GM12878 (cell line): Measurements from ENCODE around the gene LRP10. TPM values are rescaled to one million over a fixed set of nuclear protein-coding genes. Genes with fewer than 3 reads are reported as not detected.

ENCODE experiments used
- CHD2 ChIP-seq: IDR thresholded peaks from 2 replicates; pipeline ENCODE4 v1.6.1; 2011; ENCODE audit warnings: low read depth, low read length, improper control_type of control experiment, borderline replicate concordance
- CHD4 ChIP-seq: fragments of 200-600 bp; sonication (generic); IDR thresholded peaks from 2 replicates; pipeline ENCODE4 v1.6.1; 2016; ENCODE audit warnings: mild to moderate bottlenecking
- EGR1 ChIP-seq, 2 experiments: IDR thresholded peaks; 1 replicate in 1 of 2; 2 replicates in 1 of 2; pipeline ENCODE4 v1.6.1; 2011 to 2012; ENCODE audit warnings: low read depth in 2 of 2, low read length in 2 of 2, borderline replicate concordance in 1 of 2, mild to moderate bottlenecking in 1 of 2, moderate library complexity in 1 of 2
- ETV6 ChIP-seq, 2 experiments: fragments of 450-650 bp in 1 of 2; IDR thresholded peaks in 1 of 2; conservative IDR thresholded peaks in 1 of 2; 2 replicates each; pipeline ENCODE4 v1.6.1; 2014; ENCODE audit warnings: antibody characterized with exemption in 1 of 2, borderline replicate concordance in 1 of 2, low read depth in 1 of 2, mild to moderate bottlenecking in 1 of 2, moderate library complexity in 1 of 2
- KDM1A ChIP-seq: fragments of 200-600 bp; sonication (generic); IDR thresholded peaks from 2 replicates; pipeline ENCODE4 v1.6.1; 2016; ENCODE audit warnings: borderline replicate concordance
- NR2C2 ChIP-seq: IDR thresholded peaks from 2 replicates; pipeline ENCODE4 v1.6.1; 2011; ENCODE audit warnings: borderline replicate concordance, low read depth; ENCODE audit not compliant: control insufficient read depth, insufficient read length
- TARDBP ChIP-seq: IDR thresholded peaks from 2 replicates; pipeline ENCODE4 v1.6.1; 2016; ENCODE audit warnings: borderline replicate concordance
- WRNIP1 ChIP-seq: IDR thresholded peaks from 2 replicates; pipeline ENCODE4 v1.6.1; 2011; ENCODE audit warnings: low read depth, low read length, improper control_type of control experiment, borderline replicate concordance
- ZNF217 ChIP-seq: fragments of 450-650 bp; IDR thresholded peaks from 2 replicates; pipeline ENCODE4 v1.6.1; 2017; ENCODE audit warnings: antibody characterized with exemption, mild to moderate bottlenecking
- polyA plus RNA-seq, 11 experiments: library from polyadenylated mRNA; depleted of rRNA in 4 of 11; unstranded in 6 of 11; stranded (reverse) in 5 of 11; fragments of >200 nt; fragmentation: Nextera tagmentation in 4 of 11; fragmentation: Illumina TruSeq in 1 of 11; extraction: Ambion mirVana in 4 of 11; extraction: Trizol in 1 of 11; gene quantifications; 1 replicate in 1 of 11; 2 replicates in 10 of 11; pipeline versions ENCODE4 v1.2.1 to v1.2.3, GENCODE V29; 2011 to 2016; ENCODE audit warnings: inconsistent platforms in 2 of 11, missing spikeins in 2 of 11, low read depth in 1 of 11
- total RNA-seq, 4 experiments: library from RNA; depleted of rRNA in 3 of 4; stranded (reverse); fragments of >200 nt in 3 of 4; fragmentation: Illumina TruSeq in 1 of 4; extraction: Trizol in 1 of 4; gene quantifications; 2 replicates each; pipeline versions ENCODE4 v1.2.1 to v1.2.3, GENCODE V29; 2013 to 2021
- TF ChIP-seq, protein P1 (sequence below): fragments of 450-650 bp; formaldehyde crosslinking; IDR thresholded peaks from 2 replicates; pipeline ENCODE4 v1.5.0; 2022; ENCODE audit warnings: mild to moderate bottlenecking, missing genetic modification characterization
- TF ChIP-seq, protein P2 (sequence below): fragments of 450-650 bp; IDR thresholded peaks from 2 replicates; pipeline ENCODE4 v1.6.1; 2017; ENCODE audit warnings: borderline replicate concordance
- TF ChIP-seq, protein P3 (sequence below): fragments of 450-650 bp; formaldehyde crosslinking; IDR thresholded peaks from 2 replicates; pipeline ENCODE4 v1.4.0; 2022; ENCODE audit warnings: mild to moderate bottlenecking, moderate library complexity
- TF ChIP-seq, protein P4 (sequence below): IDR thresholded peaks from 2 replicates; pipeline ENCODE4 v1.6.1; 2012; ENCODE audit warnings: low read depth, low read length, improper control_type of control experiment
- TF ChIP-seq, protein P5 (sequence below): fragments of 150-350 bp; IDR thresholded peaks from 2 replicates; pipeline ENCODE4 v1.6.1; 2016; ENCODE audit warnings: low read depth, low read length
- TF ChIP-seq, protein P6 (sequence below): IDR thresholded peaks from 2 replicates; pipeline ENCODE4 v1.6.1; 2011; ENCODE audit warnings: borderline replicate concordance, low read depth, mild to moderate bottlenecking, moderate library complexity, mixed read lengths, low read length; ENCODE audit not compliant: insufficient read depth; ENCODE audit errors: extremely low read length

LRP10 gene
- total and polyA plus RNA-seq, 10 of the 15 experiments (the other 5 are each of a cell fraction or from before 2014, with no cell fraction given) = 3.0 to 56.9 (median 20.9) TPM

DNA sequence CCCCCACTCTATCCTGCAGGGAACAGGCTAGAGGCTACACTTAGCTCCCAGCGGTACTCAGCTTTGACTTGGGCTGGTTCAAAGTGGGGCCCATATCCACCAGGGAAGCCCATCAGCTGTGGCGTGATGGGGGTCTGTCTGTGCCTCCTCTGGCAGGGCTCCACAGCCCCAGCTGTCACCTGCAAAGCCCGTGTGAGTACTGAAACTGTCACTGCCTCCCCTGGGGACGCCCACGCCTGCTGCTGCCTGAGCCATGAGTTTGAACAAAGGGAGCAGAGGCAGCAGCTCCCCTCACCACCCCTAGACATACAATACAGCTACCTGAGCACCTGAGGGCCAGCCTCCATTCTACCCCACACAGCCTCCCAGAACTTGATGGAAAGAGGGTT is 16.4 kb downstream of the LRP10 start (continued):
- TF ChIP-seq, protein P1, sequence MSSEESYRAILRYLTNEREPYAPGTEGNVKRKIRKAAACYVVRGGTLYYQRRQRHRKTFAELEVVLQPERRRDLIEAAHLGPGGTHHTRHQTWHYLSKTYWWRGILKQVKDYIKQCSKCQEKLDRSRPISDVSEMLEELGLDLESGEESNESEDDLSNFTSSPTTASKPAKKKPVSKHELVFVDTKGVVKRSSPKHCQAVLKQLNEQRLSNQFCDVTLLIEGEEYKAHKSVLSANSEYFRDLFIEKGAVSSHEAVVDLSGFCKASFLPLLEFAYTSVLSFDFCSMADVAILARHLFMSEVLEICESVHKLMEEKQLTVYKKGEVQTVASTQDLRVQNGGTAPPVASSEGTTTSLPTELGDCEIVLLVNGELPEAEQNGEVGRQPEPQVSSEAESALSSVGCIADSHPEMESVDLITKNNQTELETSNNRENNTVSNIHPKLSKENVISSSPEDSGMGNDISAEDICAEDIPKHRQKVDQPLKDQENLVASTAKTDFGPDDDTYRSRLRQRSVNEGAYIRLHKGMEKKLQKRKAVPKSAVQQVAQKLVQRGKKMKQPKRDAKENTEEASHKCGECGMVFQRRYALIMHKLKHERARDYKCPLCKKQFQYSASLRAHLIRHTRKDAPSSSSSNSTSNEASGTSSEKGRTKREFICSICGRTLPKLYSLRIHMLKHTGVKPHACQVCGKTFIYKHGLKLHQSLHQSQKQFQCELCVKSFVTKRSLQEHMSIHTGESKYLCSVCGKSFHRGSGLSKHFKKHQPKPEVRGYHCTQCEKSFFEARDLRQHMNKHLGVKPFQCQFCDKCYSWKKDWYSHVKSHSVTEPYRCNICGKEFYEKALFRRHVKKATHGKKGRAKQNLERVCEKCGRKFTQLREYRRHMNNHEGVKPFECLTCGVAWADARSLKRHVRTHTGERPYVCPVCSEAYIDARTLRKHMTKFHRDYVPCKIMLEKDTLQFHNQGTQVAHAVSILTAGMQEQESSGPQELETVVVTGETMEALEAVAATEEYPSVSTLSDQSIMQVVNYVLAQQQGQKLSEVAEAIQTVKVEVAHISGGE (CRISPR knock-in tag) = no peak
- TF ChIP-seq, protein P2, sequence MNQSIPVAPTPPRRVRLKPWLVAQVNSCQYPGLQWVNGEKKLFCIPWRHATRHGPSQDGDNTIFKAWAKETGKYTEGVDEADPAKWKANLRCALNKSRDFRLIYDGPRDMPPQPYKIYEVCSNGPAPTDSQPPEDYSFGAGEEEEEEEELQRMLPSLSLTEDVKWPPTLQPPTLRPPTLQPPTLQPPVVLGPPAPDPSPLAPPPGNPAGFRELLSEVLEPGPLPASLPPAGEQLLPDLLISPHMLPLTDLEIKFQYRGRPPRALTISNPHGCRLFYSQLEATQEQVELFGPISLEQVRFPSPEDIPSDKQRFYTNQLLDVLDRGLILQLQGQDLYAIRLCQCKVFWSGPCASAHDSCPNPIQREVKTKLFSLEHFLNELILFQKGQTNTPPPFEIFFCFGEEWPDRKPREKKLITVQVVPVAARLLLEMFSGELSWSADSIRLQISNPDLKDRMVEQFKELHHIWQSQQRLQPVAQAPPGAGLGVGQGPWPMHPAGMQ = no peak
- TF ChIP-seq KDM1A = no peak
- no peak for TF ChIP-seq CHD4
- TF ChIP-seq, protein P3, sequence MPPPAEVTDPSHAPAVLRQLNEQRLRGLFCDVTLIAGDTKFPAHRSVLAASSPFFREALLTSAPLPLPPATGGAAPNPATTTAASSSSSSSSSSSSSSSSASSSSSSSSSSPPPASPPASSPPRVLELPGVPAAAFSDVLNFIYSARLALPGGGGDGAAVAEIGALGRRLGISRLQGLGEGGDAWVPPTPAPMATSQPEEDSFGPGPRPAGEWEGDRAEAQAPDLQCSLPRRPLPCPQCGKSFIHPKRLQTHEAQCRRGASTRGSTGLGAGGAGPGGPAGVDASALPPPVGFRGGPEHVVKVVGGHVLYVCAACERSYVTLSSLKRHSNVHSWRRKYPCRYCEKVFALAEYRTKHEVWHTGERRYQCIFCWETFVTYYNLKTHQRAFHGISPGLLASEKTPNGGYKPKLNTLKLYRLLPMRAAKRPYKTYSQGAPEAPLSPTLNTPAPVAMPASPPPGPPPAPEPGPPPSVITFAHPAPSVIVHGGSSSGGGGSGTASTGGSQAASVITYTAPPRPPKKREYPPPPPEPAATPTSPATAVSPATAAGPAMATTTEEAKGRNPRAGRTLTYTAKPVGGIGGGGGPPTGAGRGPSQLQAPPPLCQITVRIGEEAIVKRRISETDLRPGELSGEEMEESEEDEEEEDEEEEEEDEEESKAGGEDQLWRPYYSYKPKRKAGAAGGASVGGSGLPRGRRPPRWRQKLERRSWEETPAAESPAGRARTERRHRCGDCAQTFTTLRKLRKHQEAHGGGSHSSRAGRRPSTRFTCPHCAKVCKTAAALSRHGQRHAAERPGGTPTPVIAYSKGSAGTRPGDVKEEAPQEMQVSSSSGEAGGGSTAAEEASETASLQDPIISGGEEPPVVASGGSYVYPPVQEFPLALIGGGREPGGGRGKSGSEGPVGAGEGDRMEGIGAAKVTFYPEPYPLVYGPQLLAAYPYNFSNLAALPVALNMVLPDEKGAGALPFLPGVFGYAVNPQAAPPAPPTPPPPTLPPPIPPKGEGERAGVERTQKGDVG = no peak
- peak; percentile 80 to 99 for TF ChIP-seq EGR1 (IDR thresholded peaks at IDR 0.05; ENCODE audit: borderline replicate concordance in 1 of 2, low read depth in 2 of 2, low read length in 2 of 2)
- peak in 1 of 2 experiments; percentile 18; a peak in 1 of 4 replicates for TF ChIP-seq ETV6 (conservative IDR thresholded peaks at IDR 0.05 in 1 of 2, IDR thresholded peaks at IDR 0.05 in 1 of 2; ENCODE audit: borderline replicate concordance in 1 of 2, low read depth in 1 of 2)
- 0 out of 2 replicates have a peak, but pooled peaks have one; percentile 16 for TF ChIP-seq CHD2
- TF ChIP-seq, protein P4, sequence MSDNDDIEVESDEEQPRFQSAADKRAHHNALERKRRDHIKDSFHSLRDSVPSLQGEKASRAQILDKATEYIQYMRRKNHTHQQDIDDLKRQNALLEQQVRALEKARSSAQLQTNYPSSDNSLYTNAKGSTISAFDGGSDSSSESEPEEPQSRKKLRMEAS = no peak
- TF ChIP-seq, protein P5, sequence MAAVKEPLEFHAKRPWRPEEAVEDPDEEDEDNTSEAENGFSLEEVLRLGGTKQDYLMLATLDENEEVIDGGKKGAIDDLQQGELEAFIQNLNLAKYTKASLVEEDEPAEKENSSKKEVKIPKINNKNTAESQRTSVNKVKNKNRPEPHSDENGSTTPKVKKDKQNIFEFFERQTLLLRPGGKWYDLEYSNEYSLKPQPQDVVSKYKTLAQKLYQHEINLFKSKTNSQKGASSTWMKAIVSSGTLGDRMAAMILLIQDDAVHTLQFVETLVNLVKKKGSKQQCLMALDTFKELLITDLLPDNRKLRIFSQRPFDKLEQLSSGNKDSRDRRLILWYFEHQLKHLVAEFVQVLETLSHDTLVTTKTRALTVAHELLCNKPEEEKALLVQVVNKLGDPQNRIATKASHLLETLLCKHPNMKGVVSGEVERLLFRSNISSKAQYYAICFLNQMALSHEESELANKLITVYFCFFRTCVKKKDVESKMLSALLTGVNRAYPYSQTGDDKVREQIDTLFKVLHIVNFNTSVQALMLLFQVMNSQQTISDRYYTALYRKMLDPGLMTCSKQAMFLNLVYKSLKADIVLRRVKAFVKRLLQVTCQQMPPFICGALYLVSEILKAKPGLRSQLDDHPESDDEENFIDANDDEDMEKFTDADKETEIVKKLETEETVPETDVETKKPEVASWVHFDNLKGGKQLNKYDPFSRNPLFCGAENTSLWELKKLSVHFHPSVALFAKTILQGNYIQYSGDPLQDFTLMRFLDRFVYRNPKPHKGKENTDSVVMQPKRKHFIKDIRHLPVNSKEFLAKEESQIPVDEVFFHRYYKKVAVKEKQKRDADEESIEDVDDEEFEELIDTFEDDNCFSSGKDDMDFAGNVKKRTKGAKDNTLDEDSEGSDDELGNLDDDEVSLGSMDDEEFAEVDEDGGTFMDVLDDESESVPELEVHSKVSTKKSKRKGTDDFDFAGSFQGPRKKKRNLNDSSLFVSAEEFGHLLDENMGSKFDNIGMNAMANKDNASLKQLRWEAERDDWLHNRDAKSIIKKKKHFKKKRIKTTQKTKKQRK = no peak
- no peak for TF ChIP-seq WRNIP1
- TF ChIP-seq, protein P6, sequence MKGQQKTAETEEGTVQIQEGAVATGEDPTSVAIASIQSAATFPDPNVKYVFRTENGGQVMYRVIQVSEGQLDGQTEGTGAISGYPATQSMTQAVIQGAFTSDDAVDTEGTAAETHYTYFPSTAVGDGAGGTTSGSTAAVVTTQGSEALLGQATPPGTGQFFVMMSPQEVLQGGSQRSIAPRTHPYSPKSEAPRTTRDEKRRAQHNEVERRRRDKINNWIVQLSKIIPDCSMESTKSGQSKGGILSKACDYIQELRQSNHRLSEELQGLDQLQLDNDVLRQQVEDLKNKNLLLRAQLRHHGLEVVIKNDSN = no peak
- no peak for TF ChIP-seq ZNF217
- no peak for TF ChIP-seq TARDBP
- no peak for TF ChIP-seq NR2C2
